K562 treated with DMSO at 1 percent for 4 hours (cell line): ENCODE results near the gene ENC1. TPM values are rescaled to one million over a fixed set of nuclear protein-coding genes. Genes with fewer than 3 reads are reported as not detected.

Experiments used
- total RNA-seq: library from RNA; unstranded; fragments of 300-600 nt; gene quantifications from 2 replicates; pipeline ENCODE4 v1.2.3, GENCODE V29; 2022; ENCODE audit not compliant: insufficient read depth

ENC1 gene
- total RNA-seq: 0.46 and 2.8 TPM in 2 replicates

DNA sequence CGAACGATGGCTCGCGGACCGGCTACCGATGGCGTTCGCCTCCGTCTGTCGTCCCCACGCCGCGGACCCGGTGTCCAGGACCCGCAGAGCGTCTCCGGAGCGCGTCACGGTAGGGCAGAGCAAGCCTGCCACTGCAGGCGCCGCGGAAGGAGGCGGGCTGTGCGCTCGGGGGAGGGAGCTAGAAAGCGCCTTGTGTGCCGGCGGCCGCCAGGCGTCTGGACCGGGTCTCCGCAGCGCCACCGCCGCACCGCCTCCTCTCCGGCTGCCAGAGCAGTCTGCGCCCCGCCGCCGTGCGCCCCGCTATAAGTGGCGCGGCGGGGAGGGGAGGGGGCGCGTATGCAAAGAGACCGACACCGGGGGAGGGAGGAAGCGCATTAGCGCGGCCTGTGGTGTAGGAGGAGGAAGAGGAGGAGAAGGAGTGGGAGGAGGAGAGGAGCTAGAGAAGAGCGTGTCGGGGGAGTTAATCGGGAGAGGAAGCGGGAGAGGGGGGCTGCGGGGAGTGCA lies at the start of gene ENC1:
ENC1 (minus strand) TSS at position 279 of the 504 bp plus-strand sequence. CDS start 4,243 bp downstream, outside the sequence.

GRCh38 chr5:74684900-74685851 lies 44.6 kb upstream of the ENC1 start, which contains the start of gene HEXB:
Gene HEXB (plus strand): TSS chr5:74685233. CDS start chr5:74685261, 28 bp downstream.

Other genes starting within 250 kb of the ENC1 start
- 150 and 179 TPM in 2 replicates for gene HEXB, start 44.5 kb upstream of the ENC1 start, total RNA-seq
- gene GFM2, start 126.4 kb upstream of the ENC1 start, total RNA-seq: 18.2 and 19.9 TPM in 2 replicates
- gene NSA2, start 126.5 kb upstream of the ENC1 start, total RNA-seq: 78.5 and 119 TPM in 2 replicates
- 0.12 TPM in 1 of 2 replicates, not detected in the other for gene FAM169A, start 225.7 kb upstream of the ENC1 start, total RNA-seq